H1 (cell line): ENCODE results near the gene TRAF3. TPM values are rescaled to one million over a fixed set of nuclear protein-coding genes. Genes with fewer than 3 reads are reported as not detected.

Experiments used
- CTCF ChIA-PET: fragments of 300-600 bp; sonication (Branson Sonifier 250); formaldehyde crosslinking; loops from one replicate; lab custom pipeline; 2021; ENCODE audit not compliant: partially characterized antibody; lab: Charles Lee
- POLR2A ChIA-PET: fragments of 300-600 bp; sonication (Branson Sonifier 250); formaldehyde crosslinking; loops from one replicate; lab custom pipeline; 2021; ENCODE audit warnings: inconsistent platforms; ENCODE audit not compliant: partially characterized antibody; lab: Charles Lee
- DNase-seq, 2 experiments: peaks; one replicate each; pipeline versions ENCODE4 v3.0.0 to v3.0.0-alpha.2; 2010 to 2022; ENCODE audit warnings: low spot score in 2 of 2, low read depth in 1 of 2, mixed read lengths in 1 of 2
- FAIRE-seq: peaks from 2 replicates; lab custom pipeline; 2011; peaks lifted over from hg19 to GRCh38; lab: Jason Lieb, UNC
- H2AFZ ChIP-seq: 2 replicates; pipeline ENCODE4 v1.8.1; 2012; ENCODE audit warnings: low read length, inconsistent platforms
- H2AK5ac ChIP-seq: 2 replicates; pipeline ENCODE4 v1.6.1; 2013; ENCODE audit warnings: low read depth, low read length
- H2BK120ac ChIP-seq: replicated peaks from 2 replicates; pipeline ENCODE3; 2013; ENCODE audit warnings: low read depth, low read length, inconsistent platforms
- H2BK12ac ChIP-seq: 2 replicates; pipeline ENCODE4 v1.6.1; 2013; ENCODE audit warnings: low read depth, low read length
- H2BK15ac ChIP-seq: 2 replicates; pipeline ENCODE4 v1.6.1; 2013; ENCODE audit warnings: low read length
- H2BK20ac ChIP-seq: 2 replicates; pipeline ENCODE4 v1.6.1; 2013; ENCODE audit warnings: low read length
- H2BK5ac ChIP-seq: 2 replicates; pipeline ENCODE4 v1.6.1; 2013; ENCODE audit warnings: low read depth, low read length
- H3K14ac ChIP-seq: 2 replicates; pipeline ENCODE4 v1.6.1; 2013; ENCODE audit warnings: inconsistent platforms; ENCODE audit not compliant: insufficient read length
- H3K18ac ChIP-seq: 2 replicates; pipeline ENCODE4 v1.6.1; 2013; ENCODE audit warnings: low read length; ENCODE audit errors: extremely low read depth
- H3K23ac ChIP-seq: 2 replicates; pipeline ENCODE4 v1.6.1; 2013; ENCODE audit warnings: inconsistent platforms; ENCODE audit not compliant: insufficient read length
- H3K23me2 ChIP-seq: 2 replicates; pipeline ENCODE4 v1.6.1; 2013; ENCODE audit warnings: low read depth, low read length
- H3K27ac ChIP-seq: 2 replicates; pipeline ENCODE4 v1.6.1; 2011; ENCODE audit warnings: low read depth, low read length, inconsistent platforms
- H3K27me3 ChIP-seq, 4 experiments: replicated peaks in 1 of 4; 1 replicate in 1 of 4; 2 replicates in 3 of 4; pipeline versions ENCODE4 v1.6.1 to v1.8.1; 2011 to 2013; ENCODE audit warnings: low read length in 3 of 4, mild to moderate bottlenecking in 3 of 4, inconsistent platforms in 2 of 4, mixed read lengths in 2 of 4, moderate library complexity in 1 of 4; ENCODE audit not compliant: control insufficient read depth in 3 of 4, insufficient read depth in 3 of 4; ENCODE audit errors: extremely low read depth in 1 of 4
- H3K36me3 ChIP-seq, 4 experiments: 2 replicates each; pipeline versions ENCODE4 v1.6.1 to v1.8.1; 2011 to 2013; ENCODE audit warnings: mild to moderate bottlenecking in 4 of 4, low read length in 3 of 4, moderate library complexity in 2 of 4, control low read depth in 1 of 4, inconsistent platforms in 1 of 4; ENCODE audit not compliant: insufficient read depth in 4 of 4, control insufficient read depth in 2 of 4
- H3K4ac ChIP-seq: replicated peaks from 2 replicates; pipeline ENCODE3; 2013; ENCODE audit warnings: low read length, low read depth, mixed read lengths, inconsistent platforms; ENCODE audit not compliant: insufficient read length
- H3K4me1 ChIP-seq, 4 experiments: replicated peaks in 1 of 4; 1 replicate in 1 of 4; 2 replicates in 3 of 4; pipeline versions ENCODE4 v1.6.1 to v1.8.1; 2011 to 2013; ENCODE audit warnings: low read length in 3 of 4, inconsistent platforms in 2 of 4, mixed read lengths in 1 of 4; ENCODE audit not compliant: insufficient read depth in 4 of 4, control insufficient read depth in 3 of 4
- H3K4me2 ChIP-seq, 2 experiments: 2 replicates each; pipeline versions ENCODE4 v1.6.1 to v1.8.1; 2011 to 2013; ENCODE audit warnings: low read depth in 2 of 2, low read length in 2 of 2, control low read depth in 1 of 2, inconsistent platforms in 1 of 2, mild to moderate bottlenecking in 1 of 2; ENCODE audit not compliant: insufficient read depth in 1 of 2
- H3K4me3 ChIP-seq, 4 experiments: fragments of 200-600, 300-600 bp in 1 of 4; sonication (generic), shearing (Covaris generic), sonication (Bioruptor Twin) in 1 of 4; 2 replicates each; pipeline versions ENCODE4 v1.5.1 to v1.8.1; 2011 to 2016; ENCODE audit warnings: low read length in 4 of 4, low read depth in 3 of 4, control low read depth in 2 of 4, inconsistent platforms in 2 of 4, mild to moderate bottlenecking in 2 of 4, mixed read lengths in 1 of 4, moderate library complexity in 1 of 4; ENCODE audit not compliant: insufficient read depth in 2 of 4; ENCODE audit errors: extremely low read depth in 1 of 4
- H3K56ac ChIP-seq: replicated peaks from 2 replicates; pipeline ENCODE3; 2013; ENCODE audit warnings: low read depth, mild to moderate bottlenecking, mixed read lengths, low read length, inconsistent platforms; ENCODE audit not compliant: insufficient read length
- H3K79me1 ChIP-seq: 2 replicates; pipeline ENCODE4 v1.6.1; 2013; ENCODE audit warnings: low read depth, low read length, control low read depth
- H3K79me2 ChIP-seq, 2 experiments: 2 replicates each; pipeline versions ENCODE4 v1.6.1 to v1.8.1; 2012 to 2013; ENCODE audit warnings: low read length in 2 of 2, mild to moderate bottlenecking in 2 of 2, inconsistent platforms in 1 of 2; ENCODE audit not compliant: insufficient read depth in 2 of 2, control insufficient read depth in 1 of 2
- H3K9ac ChIP-seq, 4 experiments: replicated peaks in 1 of 4; 1 replicate in 1 of 4; 2 replicates in 3 of 4; pipeline versions ENCODE4 v1.6.1 to v1.8.1; 2011 to 2013; ENCODE audit warnings: low read depth in 3 of 4, low read length in 3 of 4, control low read depth in 2 of 4, mild to moderate bottlenecking in 2 of 4, moderate library complexity in 2 of 4, inconsistent platforms in 1 of 4; ENCODE audit errors: extremely low read depth in 1 of 4
- H3K9me3 ChIP-seq, 2 experiments: 2 replicates each; pipeline versions ENCODE4 v1.6.1 to v1.8.1; 2012 to 2013; ENCODE audit warnings: mild to moderate bottlenecking in 2 of 2, moderate library complexity in 2 of 2, control low read depth in 1 of 2, inconsistent platforms in 1 of 2, low read depth in 1 of 2, low read length in 1 of 2, mixed read lengths in 1 of 2; ENCODE audit not compliant: insufficient read depth in 2 of 2
- H4K20me1 ChIP-seq, 2 experiments: replicated peaks in 1 of 2; 2 replicates each; pipeline versions ENCODE3 to v1.8.1; 2011 to 2013; ENCODE audit warnings: inconsistent platforms in 2 of 2, low read length in 2 of 2, mild to moderate bottlenecking in 1 of 2; ENCODE audit not compliant: insufficient read depth in 2 of 2, control insufficient read depth in 1 of 2
- H4K5ac ChIP-seq: 2 replicates; pipeline ENCODE4 v1.6.1; 2013; ENCODE audit warnings: low read length, low read depth, mixed read lengths, inconsistent platforms; ENCODE audit not compliant: insufficient read length
- H4K8ac ChIP-seq: 2 replicates; pipeline ENCODE4 v1.8.0; 2013; ENCODE audit warnings: mild to moderate bottlenecking, moderate library complexity, low read length, inconsistent platforms; ENCODE audit not compliant: insufficient read depth; ENCODE audit errors: extremely low read depth
- H4K91ac ChIP-seq: replicated peaks from 2 replicates; pipeline ENCODE3; 2013; ENCODE audit warnings: low read length, mixed read lengths, inconsistent platforms; ENCODE audit not compliant: insufficient read length
- BCL11A ChIP-seq, 2 experiments: IDR thresholded peaks; one replicate each; pipeline ENCODE4 v1.6.1; 2011; ENCODE audit warnings: low read depth in 2 of 2, low read length in 2 of 2, mild to moderate bottlenecking in 2 of 2
- CEBPB ChIP-seq: IDR thresholded peaks from 2 replicates; pipeline ENCODE4 v1.6.1; 2012; ENCODE audit warnings: low read depth, low read length
- CREB1 ChIP-seq: IDR thresholded peaks from 2 replicates; pipeline ENCODE4 v1.6.1; 2012; ENCODE audit warnings: inconsistent platforms
- FOSL1 ChIP-seq: IDR thresholded peaks from 2 replicates; pipeline ENCODE4 v1.6.1; 2011; ENCODE audit warnings: mild to moderate bottlenecking, low read depth, low read length, moderate library complexity; ENCODE audit not compliant: insufficient read depth
- POU5F1 ChIP-seq: IDR thresholded peaks from 2 replicates; pipeline ENCODE4 v1.6.1; 2011; ENCODE audit warnings: low read depth, mild to moderate bottlenecking, low read length, moderate library complexity
- RAD21 ChIP-seq, 2 experiments: IDR thresholded peaks in 1 of 2; conservative IDR thresholded peaks in 1 of 2; 2 replicates each; pipeline ENCODE4 v1.6.1; 2011; ENCODE audit warnings: low read depth in 2 of 2, low read length in 2 of 2, improper control_type of control experiment in 1 of 2, inconsistent platforms in 1 of 2, mild to moderate bottlenecking in 1 of 2, moderate library complexity in 1 of 2
- RNF2 ChIP-seq: fragments of 200-900, 300-1000 bp; sonication (generic); IDR thresholded peaks from 2 replicates; pipeline ENCODE4 v1.7.1; 2016; ENCODE audit warnings: borderline replicate concordance, low read depth, mild to moderate bottlenecking, antibody characterized with exemption, low read length; ENCODE audit not compliant: poor library complexity, severe bottlenecking; ENCODE audit errors: missing control alignments
- RXRA ChIP-seq: IDR thresholded peaks from 2 replicates; pipeline ENCODE4 v1.6.1; 2011; ENCODE audit warnings: low read depth, mild to moderate bottlenecking, low read length, moderate library complexity; ENCODE audit not compliant: insufficient read depth
- WGBS, 2 experiments: shearing (Covaris generic) in 1 of 2; methylation state at CpG; one replicate each; pipeline versions ENCODE4 v1.1.6 to v1.1.7; 2013 to 2015; ENCODE audit warnings: low lambda C conversion rate in 2 of 2, mixed read lengths in 2 of 2, inconsistent platforms in 1 of 2, low coverage in 1 of 2, missing lambda C conversion rate in 1 of 2; ENCODE audit not compliant: insufficient replicate concordance in 2 of 2, insufficient coverage in 1 of 2, insufficient read length in 1 of 2; ENCODE audit errors: extremely low coverage in 1 of 2, missing lambda C conversion rate in 1 of 2; 5-methylcytosine and 5-hydroxymethylcytosine counted together
- polyA plus RNA-seq, 7 experiments: library from polyadenylated mRNA; depleted of rRNA in 3 of 7; stranded (reverse) in 5 of 7; unstranded in 2 of 7; fragments of >200 nt in 5 of 7; fragments of 200-250 nt in 2 of 7; gene quantifications; 1 replicate in 5 of 7; 2 replicates in 1 of 7; 4 replicates in 1 of 7; pipeline versions ENCODE4 v1.2.1 to v1.2.3, GENCODE V29; 2011 to 2013; ENCODE audit warnings: missing spikeins in 2 of 7, mixed read lengths in 2 of 7
- total RNA-seq: library from RNA; stranded (reverse); fragmentation: NEBNext Ultra II Directional; extraction: Animal tissue kit (Norgen Biotek cat#: 25700); gene quantifications from 2 replicates; pipeline ENCODE4 v1.2.1, GENCODE V29; 2021

TRAF3 gene
- total and polyA plus RNA-seq, 2 of the 8 experiments (the other 6 are each of a cell fraction or from before 2014, with no cell fraction given): 5.8 to 12.1 TPM

GRCh38 chr14:102889615-102890014 is 112.4 kb downstream of the TRAF3 start:
- no peak for FAIRE-seq
- TF ChIP-seq BCL11A (IDR thresholded peaks at IDR 0.05; ENCODE audit: low read depth in 2 of 2, low read length in 2 of 2) (no peak), CEBPB (no peak), RXRA (no peak), RNF2 (no peak), RAD21 (IDR thresholded peaks at IDR 0.05 in 1 of 2, conservative IDR thresholded peaks at IDR 0.05 in 1 of 2; ENCODE audit: low read depth in 2 of 2, low read length in 2 of 2) (no peak), CREB1 (no peak), POU5F1 (no peak), FOSL1 (no peak)

More at GRCh38 chr14:102889615-102890014, 112.4 kb downstream of the TRAF3 start:
- H3K18ac ChIP-seq: no peak overlapping the region
- H2BK20ac ChIP-seq: no peak overlapping the region
- H3K23ac ChIP-seq: no peak overlapping the region
- no peak overlapping the region for H4K8ac ChIP-seq
- H4K5ac ChIP-seq: no peak overlapping the region
- no peak overlapping the region for H3K27ac ChIP-seq
- no peak overlapping the region for H3K14ac ChIP-seq
- H2BK15ac ChIP-seq: no peak overlapping the region
- no peaks in the 10 kb centered on the region for H3K36me3 ChIP-seq
- no peak overlapping the region for H2BK12ac ChIP-seq
- no peaks in the 10 kb centered on the region for H3K79me1 ChIP-seq
- H3K9me3 ChIP-seq: no peaks in the 10 kb centered on the region
- H3K23me2 ChIP-seq: no peaks in the 10 kb centered on the region
- no peak overlapping the region for H2BK120ac ChIP-seq
- H3K27me3 ChIP-seq: no peaks in the 10 kb centered on the region
- H3K9ac ChIP-seq: no peak overlapping the region
- H3K4ac ChIP-seq: no peak overlapping the region
- H3K4me2 ChIP-seq: no peak overlapping the region
- H3K56ac ChIP-seq: no peak overlapping the region
- WGBS, 2 experiments: 90% methylated on average over 7 of the region's 7 CpGs; no CpG with 5 or more reads in 1 of the 2 experiments
- no peak overlapping the region for H3K4me3 ChIP-seq
- H4K91ac ChIP-seq: no peak overlapping the region
- H3K79me2 ChIP-seq: no peaks in the 10 kb centered on the region
- peaks cover 0 to 2% of the 10 kb centered on the region in 2 experiments for H4K20me1 ChIP-seq
- H3K4me1 ChIP-seq: 0 out of 7 replicates have a peak, but pooled peaks cover 0 to 4% (median 0%) of the 10 kb centered on the region in 4 experiments
- no peak overlapping the region for H2AK5ac ChIP-seq
- ChIA-PET CTCF (interaction anchor here (1.2 to 2.7 kb wide), 2 partner anchors 11 to 20 kb away, joined by 3 to 14 read pairs; no protein-coding TSS in a partner anchor), POLR2A (no interaction called here)
- H2AFZ ChIP-seq: no peak overlapping the region
- no peak overlapping the region; the same call in 1 of the 2 replicates for H2BK5ac ChIP-seq
- no peak for DNase-seq
